ENCODE data around the gene RETN. TPM values are rescaled to one million over a fixed set of nuclear protein-coding genes. Genes with fewer than 3 reads are reported as not detected.

RETN gene
- total RNA-seq, 2 experiments from 2014 or later = not detected

GRCh38 chr19:7703332-7703731 is 34.5 kb downstream of the RETN start:
- no peaks in the 10 kb centered on the region for H3K79me2 ChIP-seq (ENCODE audit: insufficient read depth, low read depth, low read length)
- H3K4me1 ChIP-seq (ENCODE audit: insufficient read depth, low read length, poor library complexity, severe bottlenecking) = peaks cover 81% of the 10 kb centered on the region
- no peaks in the 10 kb centered on the region for H3K9me3 ChIP-seq (ENCODE audit: low read length)
- no peaks in the 10 kb centered on the region for H4K20me1 ChIP-seq (ENCODE audit: insufficient read depth, low read length)
- no peak for DNase-seq (ENCODE audit: low spot score)
- no TSS peak for BruUV-seq (replicated peaks)
- intact Hi-C loops (cut with micrococcal nuclease; ENCODE audit: unreplicated experiment) = loop anchor here (2.0 kb wide), 1 partner anchor 23 kb away; the partner anchor contains the start of gene TRAPPC5
- TF ChIP-seq EZH2phosphoT487 (IDR thresholded peaks at IDR 0.05; ENCODE audit: borderline replicate concordance, low read depth, low read length) (no peak), CTCF (conservative IDR thresholded peaks at IDR 0.05; ENCODE audit: low read length) (no peak)
- CTCF ChIA-PET (ENCODE audit: unreplicated experiment) = interaction anchor here (0.8 kb wide), 1 partner anchor 16 kb away, joined by 4 read pairs; no protein-coding TSS in a partner anchor
- POLR2A ChIA-PET = interaction anchor here (0.6 to 0.7 kb wide), 2 partner anchors 79 to 98 kb away, joined by 4 to 8 read pairs; no protein-coding TSS in a partner anchor
- no peaks in the 10 kb centered on the region for H3K36me3 ChIP-seq (ENCODE audit: insufficient read depth, low read length)
- no peak overlapping the region for H3K4me2 ChIP-seq (ENCODE audit: low read length)
- no peaks in the 10 kb centered on the region for H3K9me2 ChIP-seq (ENCODE audit: insufficient read depth, low read length)
- no peak overlapping the region for H3K4me3 ChIP-seq (ENCODE audit: low read depth, low read length, poor library complexity, severe bottlenecking)
- H2AFZ ChIP-seq (ENCODE audit: low read length) = no peak overlapping the region
- no peak overlapping the region for H3K27ac ChIP-seq (ENCODE audit: low read depth, low read length, poor library complexity, severe bottlenecking)

- DNase-seq (ENCODE audit: low spot score) = no peak
- no TSS peak for BruUV-seq (replicated peaks)
- no peaks in the 10 kb centered on the region for H4K20me1 ChIP-seq (ENCODE audit: insufficient read depth, low read length)
- H3K27ac ChIP-seq (ENCODE audit: low read depth, low read length, poor library complexity, severe bottlenecking) = no peak overlapping the region
- no peaks in the 10 kb centered on the region for H3K36me3 ChIP-seq (ENCODE audit: insufficient read depth, low read length)
- POLR2A ChIA-PET = no interaction called here
- no peak overlapping the region for H3K4me2 ChIP-seq (ENCODE audit: low read length)
- no peak overlapping the region for H3K4me3 ChIP-seq (ENCODE audit: low read depth, low read length, poor library complexity, severe bottlenecking)
- TF ChIP-seq CTCF (conservative IDR thresholded peaks at IDR 0.05; ENCODE audit: low read length) (no peak), EZH2phosphoT487 (IDR thresholded peaks at IDR 0.05; ENCODE audit: borderline replicate concordance, low read depth, low read length) (no peak)
- intact Hi-C loops (cut with micrococcal nuclease; ENCODE audit: unreplicated experiment) = no loop called here
- no peak overlapping the region for H2AFZ ChIP-seq (ENCODE audit: low read length)
- H3K9me3 ChIP-seq (ENCODE audit: low read length) = no peaks in the 10 kb centered on the region
- peaks cover 84% of the 10 kb centered on the region for H3K4me1 ChIP-seq (ENCODE audit: insufficient read depth, low read length, poor library complexity, severe bottlenecking)
- no peaks in the 10 kb centered on the region for H3K9me2 ChIP-seq (ENCODE audit: insufficient read depth, low read length)
- H3K79me2 ChIP-seq (ENCODE audit: insufficient read depth, low read depth, low read length) = no peaks in the 10 kb centered on the region
- CTCF ChIA-PET (ENCODE audit: unreplicated experiment) = no interaction called here
These were observed 35.6 kb downstream of the RETN start for GRCh38 chr19:7704280-7705060.

All from OCI-LY7 (cell line).